ENCODE results near the gene TGFBR1. TPM values are rescaled to one million over a fixed set of nuclear protein-coding genes. Genes with fewer than 3 reads are reported as not detected.

The TGFBR1 gene
- polyA plus RNA-seq, 3 donors, result 51.1 to 52.3 (median 52.2) TPM

DNA sequence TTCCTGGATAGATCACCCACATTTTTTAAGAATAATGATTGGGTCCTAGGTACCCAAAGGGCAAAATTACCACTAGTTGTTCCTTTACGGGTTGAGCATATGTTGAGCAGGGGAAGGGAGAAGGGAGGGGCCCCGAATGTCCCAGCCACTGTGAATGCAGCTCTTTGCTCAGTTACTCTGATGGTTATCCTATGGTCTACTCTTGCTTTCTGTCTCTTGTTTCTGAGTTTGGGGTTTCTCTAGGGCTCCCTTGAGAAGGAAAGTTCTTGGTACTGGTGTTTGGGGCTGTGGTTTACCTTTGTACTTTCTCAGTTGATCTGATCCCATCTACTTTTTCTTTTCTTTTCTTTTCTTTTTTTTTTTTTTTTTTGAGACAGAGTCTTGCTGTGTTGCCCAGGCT lies 61.2 kb downstream of the TGFBR1 start:
- DNase-seq (ENCODE audit: low read depth in 3 of 3, low spot score in 2 of 3), result no peak

DNA sequence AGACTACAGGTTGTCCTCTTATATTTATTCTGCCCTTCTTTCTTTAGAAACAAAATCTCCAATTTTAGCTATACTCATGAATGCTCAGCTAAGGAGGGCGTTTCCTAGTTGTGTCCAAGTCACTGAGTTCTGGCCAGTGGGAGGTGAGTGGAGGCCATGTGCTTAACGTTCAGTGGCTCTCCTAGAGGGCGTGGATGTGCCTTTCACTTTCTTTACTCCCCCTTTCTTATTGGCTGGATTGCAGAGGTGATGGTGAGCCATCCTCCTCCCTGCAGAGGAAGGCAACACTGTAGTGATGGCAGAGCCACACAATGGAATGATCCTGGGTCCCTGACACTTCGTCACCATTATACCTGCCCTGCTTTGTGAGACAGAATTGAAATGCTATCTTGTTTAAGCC lies 62.2 kb downstream of the TGFBR1 start:
- DNase-seq (ENCODE audit: low read depth in 3 of 3, low spot score in 2 of 3), result no peak

DNA sequence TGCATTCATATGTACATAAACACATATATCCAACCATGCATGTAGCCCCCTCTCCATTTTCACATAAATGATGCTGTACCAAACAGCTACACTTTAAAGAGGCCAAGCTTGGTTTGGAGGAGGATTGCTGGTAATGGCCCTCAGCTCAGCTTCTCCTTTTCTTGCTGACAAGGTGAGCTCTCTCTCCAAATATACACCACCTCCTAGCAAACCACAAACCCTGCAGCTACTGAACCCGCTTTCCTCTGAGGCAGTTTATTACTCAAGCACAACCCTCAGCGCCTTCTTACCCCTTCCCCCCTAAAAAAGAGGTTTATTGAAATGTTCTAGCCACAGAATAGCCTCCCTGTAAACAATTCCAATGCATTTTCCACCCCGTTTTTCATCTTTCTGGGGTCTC lies 62.8 kb downstream of the TGFBR1 start:
- no peak for DNase-seq (ENCODE audit: low read depth in 3 of 3, low spot score in 2 of 3)

DNA sequence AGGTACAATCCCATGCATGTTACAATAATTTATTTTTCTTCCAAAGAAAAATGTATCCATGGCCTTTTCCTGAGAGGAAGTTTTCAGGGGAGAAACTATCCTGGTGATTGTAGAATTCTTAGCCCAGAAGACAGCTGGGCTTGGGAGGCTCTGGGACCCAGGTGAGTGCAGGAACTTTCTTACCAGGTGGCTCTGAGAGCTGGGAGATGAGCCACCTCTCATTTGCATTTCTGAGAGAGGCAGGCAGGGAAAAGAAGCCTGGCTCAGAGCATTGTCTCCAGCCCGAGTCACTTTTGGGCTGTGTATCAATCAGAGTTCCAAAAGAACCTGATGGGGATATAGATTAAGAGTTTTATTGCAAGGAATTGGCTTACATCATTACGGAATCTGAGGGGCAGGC lies 64.2 kb downstream of the TGFBR1 start:
- no peak for DNase-seq (ENCODE audit: low read depth in 3 of 3, low spot score in 2 of 3)

DNA sequence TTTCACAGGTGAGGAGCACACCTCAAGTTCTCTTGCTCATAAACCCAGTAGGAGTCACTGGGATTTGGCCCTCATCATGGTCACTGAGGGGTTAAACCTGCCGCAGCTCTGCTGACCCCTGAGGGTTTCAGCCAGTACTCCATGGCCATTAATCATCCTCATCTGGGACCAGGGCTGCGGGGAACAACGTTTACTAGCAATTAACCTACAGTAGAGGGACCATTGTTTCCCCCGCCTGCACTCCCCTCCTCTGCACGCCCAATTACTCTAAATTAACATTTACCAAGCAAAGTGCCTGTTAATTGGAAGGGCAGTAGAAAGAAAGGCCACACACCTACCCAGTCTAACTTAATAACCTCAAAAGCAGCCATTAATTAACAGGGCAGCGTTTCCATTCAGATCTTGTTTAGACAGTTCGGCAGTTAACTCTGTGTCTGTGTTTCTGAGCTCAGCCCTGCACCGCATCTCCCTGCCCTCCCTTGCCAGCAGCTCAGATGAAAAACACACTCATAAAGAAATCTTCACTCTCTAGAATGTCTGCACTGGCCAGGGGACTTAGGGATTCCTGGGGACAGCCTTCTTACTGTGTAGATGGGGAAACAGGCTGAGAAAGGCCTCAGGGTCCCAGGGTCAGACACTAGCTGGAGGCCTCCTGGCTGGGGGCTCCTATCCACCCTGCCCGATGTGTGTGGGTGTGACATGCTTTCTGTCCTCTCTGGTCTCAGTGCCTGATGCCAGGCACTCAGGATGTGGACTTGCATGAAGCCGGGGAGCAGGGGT lies 65.3 kb downstream of the TGFBR1 start:
- peak in 1 of 3 donors; percentile 40 for DNase-seq (ENCODE audit: low read depth in 3 of 3, low spot score in 2 of 3)

DNA sequence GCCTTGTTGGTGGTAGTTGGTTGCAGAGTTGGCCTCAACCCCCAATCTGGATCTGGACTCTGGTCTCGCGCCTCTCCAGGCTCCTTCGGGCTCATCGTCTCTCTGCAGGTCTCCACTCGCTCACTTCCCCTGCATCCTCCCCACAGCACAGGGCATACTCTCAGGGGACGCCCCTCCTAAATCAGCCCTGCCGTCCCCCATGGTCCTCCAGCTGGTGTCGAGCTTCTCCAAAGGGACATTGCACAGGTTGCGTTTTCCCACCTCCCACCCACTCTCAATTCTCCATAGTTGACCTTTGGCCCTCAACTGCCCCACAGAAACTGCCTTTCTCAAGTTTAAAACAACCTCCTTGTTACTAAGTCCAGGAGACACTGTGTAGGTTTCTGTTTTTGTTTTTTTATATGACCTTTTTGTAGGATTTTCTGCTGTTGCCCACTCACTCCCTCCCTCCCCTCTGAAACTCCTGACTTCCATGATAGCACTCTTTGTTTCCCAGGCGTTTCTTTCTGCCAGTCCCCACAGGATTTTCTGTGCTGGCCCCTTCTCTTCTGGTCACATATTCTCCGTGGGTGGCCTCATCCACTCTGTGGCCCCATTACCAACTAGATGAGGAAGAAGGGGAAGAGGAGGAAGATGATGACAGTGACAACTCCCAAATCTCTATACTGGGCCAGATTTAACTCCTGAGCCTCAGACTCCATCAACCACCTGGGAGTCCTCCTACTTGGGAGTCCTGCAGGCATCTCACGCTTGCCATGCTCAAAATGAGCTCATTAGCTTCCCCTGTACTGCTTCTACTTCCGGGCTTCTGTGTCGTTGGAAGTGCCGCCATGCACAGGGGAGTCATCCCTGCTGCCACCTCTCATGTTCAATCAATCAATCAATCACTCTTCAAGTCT lies 66.6 kb downstream of the TGFBR1 start:
- no peak for DNase-seq (ENCODE audit: low read depth in 3 of 3, low spot score in 2 of 3)

DNA sequence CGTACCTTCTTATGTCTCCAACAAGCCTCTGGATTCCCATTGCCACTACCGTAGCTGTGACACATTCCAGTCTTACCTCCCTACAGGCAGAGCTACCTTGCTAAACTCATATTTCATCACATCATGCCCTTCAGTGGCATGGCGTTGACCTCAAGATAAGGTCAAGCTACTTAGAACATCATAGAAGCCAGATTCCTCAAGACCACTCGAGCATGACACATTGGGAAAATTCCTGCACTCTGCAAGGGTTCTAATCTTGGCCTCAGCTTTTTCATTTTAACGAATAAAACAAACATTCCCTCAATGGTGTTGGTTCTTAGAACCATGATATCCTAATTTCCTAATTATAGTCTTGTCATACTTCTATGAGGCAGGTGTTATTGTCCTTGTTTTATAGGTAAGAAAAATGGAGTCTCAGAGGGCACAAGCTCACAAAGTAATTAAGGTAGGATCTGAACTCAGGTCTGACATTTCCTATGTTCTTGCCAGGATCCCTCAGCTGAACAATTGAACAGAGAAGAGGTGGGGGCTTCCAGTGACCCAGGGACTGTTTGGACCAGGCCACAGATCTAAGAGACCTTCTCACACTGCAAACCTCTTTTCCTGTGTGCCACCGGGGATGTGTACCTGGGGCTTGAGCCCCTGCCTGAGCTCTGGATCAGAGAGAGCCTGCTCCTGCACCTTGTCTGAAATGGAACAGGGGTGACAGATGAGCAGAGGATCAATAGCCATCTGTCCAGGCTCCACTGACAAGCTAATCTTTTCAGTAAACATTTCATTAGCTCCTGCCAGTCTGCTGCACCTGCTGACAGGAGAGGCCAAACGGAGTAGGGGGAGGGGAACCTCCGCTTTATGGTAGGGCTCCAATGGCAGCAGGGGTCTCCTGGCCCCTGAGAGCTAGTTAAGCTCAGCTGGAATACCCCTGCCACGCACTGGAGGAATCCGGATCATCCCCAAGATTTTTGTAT lies 67.5 kb downstream of the TGFBR1 start:
- no peak for DNase-seq (ENCODE audit: low read depth in 3 of 3, low spot score in 2 of 3)

DNA sequence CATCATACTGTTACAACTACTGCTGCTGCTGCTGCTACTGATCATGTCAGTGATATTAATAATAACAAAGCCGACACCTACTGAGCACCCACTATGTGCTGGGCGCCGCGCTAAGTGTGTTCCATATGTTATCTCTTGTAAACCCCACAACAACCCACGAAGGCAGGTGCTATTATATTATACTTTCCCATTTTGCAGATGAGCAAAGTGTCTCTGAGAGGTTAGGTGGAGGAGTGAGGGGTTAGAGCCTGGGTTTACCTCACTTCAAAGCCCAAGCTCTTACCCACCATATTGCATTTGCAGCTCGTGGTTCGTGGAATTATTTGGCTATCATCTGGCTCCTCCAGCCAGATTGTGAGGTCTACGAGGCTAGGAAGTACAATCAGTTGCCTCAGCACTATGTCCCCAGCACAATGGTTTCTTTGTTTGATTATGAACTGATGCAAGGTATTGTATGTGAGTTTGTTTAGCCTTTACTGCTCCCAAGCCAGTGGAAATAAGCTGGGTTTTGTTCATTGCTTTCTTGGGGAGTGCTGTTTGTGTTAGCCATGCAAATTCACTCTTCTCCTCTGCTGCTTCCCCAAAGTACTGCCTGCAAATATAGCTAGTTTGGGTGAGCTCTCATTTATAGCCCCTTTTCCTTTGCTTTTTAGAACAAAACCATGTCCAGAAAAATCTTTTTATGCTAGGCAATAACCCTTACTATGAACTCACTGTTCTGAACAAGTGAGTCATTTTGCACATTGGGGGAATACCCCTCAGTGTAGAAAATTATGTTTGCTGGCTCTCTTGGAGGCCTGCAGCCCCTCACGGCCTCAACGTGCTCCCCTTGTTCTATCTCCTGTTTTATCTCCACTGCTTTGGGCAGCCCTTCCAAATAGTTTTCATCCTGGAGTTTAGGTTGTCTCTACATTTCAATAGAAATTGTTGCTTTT lies 68.9 kb downstream of the TGFBR1 start:
- DNase-seq (ENCODE audit: low read depth in 3 of 3, low spot score in 2 of 3), result no peak

DNA sequence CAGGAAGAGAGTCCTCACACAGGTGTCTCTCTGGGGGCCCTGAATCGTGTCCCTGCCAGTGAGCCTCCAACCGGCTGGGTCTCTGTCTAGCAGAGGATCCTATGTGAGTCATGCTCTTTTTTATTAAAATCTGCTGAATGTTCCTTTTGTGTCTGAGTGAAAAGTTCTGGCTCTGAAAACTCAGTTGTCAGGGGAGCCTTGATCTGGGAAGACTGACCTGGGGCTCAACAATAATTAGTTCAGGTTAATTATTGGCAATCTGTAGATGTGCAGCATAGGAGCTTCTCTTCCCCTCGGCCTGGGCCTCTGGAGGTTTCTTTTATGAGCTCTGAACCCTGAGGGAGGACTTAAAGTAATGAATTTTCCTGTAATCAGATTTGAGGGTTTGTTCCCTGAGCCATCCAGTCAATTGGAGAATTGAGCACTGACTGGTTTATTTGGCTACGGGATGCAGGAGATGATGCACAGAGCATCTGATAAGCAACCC lies 71.7 kb downstream of the TGFBR1 start:
- DNase-seq (ENCODE audit: low read depth in 3 of 3, low spot score in 2 of 3), result no peak

DNA sequence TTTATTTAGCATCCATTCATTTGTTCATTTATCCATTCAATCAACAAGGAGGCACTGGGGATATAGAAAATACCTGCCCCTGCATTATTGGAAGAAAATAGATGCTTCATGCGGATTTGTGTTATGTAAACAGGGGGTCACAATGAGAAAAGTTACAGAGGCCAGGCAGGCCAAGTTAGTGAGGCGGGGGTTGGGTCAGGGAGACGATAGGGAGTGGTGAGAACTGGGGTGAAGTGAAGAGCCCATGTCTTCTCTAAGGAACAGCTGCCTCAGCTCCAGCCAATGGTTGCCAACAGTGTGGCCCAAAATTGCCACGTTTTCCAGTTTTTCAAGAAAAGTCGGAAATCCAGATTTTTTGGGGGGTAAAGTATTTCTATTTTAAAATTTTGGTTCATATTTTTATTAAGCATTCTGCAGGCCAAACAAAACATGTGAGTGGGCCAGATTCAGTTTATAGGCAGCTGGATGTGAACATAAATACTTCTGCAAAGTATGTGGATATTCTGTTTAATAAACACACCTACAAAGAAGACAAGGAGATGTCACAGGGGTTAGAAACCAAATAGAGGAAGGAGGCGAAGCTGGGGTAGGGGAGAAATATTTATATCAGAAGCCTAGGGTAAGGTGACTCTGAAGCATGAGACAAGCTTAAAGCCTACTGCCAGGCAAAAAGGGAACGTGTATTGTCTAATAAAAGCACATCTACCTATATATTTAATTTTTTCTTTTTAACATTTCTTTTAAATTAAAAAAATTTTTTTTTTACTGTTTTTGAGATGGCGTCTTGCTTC lies 72.9 kb downstream of the TGFBR1 start:
- no peak for DNase-seq (ENCODE audit: low read depth in 3 of 3, low spot score in 2 of 3)

DNA sequence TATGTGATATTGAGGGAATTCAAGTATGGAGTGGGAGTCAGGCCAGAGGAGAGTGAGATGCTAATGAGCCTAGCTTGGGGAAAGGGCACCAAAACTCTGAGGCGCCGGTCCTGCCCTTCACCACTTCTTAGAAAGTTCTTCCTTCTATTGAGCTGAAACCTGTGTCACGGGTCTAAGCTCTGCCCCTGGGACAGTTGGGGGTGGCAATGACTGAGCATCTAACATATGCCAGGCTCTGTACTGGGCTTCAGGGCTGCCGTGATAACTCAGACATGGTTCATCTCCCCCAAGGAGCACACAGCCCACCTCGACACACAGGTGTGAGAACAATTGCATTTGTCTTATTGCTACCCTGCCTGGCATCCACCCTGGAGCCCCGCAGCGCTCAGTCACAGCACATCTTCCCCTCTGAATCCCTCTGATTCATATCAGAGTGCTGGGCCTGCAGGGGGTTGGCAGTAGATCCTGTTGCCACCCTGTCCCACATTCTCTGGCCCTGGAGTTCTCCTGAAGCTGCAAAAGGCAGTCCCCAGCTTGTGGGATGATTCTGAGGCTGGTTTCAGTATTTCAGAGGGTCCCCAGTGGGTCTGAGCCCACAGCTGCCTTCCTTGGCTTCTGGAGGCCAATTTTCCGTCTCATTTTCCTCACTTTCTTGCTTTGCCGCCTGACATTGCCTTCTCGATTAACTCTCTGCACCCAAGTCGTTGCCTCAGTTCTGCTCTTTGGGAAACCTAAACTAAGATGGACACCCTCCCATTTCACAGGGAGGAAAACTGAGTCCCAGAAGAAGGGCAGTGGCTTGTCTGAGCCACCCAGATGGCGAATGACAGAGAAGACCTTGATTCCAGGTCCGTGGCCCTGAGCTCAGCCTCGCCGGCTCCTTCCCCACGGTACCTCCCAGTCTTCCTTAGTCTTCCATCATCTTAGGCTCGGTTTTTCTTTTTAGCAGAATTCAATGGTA lies 74.3 kb downstream of the TGFBR1 start:
- no peak for DNase-seq (ENCODE audit: low read depth in 3 of 3, low spot score in 2 of 3)

DNA sequence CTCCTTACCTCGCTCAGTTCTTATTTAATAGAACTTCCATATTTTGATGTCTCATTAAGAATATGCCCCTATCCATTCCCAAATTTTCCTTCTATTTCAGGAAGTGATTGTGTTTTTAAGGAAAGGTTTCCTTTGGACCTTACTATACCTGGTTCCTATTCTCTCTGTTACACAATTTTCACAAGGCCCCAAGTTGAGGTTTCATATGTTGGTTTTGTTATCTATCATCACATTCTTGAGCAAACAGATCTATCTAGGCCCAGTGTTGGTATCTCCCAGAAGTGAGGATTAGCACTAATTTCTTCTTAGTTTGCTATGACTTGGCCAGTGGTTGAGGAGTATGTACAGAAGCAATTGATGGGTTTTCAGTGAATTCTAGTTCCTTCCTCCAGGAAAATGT lies 75.3 kb downstream of the TGFBR1 start:
- no peak for DNase-seq (ENCODE audit: low read depth in 3 of 3, low spot score in 2 of 3)

DNA sequence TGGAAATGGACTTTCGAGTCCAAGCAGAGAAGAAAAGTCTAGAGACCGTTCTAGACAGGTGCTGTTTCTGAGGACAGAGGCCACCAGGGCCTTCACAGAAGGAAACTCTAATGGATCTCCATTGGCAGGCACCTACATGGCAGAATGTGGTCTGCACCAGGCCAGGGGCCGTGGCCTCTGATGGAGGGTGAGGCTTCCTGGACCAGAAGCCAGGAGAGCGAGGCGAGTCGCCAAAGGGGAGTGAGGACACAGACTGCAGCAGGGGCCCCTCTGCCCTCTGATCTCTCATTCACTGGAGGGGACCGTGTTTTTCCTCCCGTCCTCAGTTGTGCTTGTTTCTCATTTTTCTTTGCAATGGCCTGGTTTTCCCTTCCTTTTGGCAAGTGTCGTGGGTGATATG lies 75.7 kb downstream of the TGFBR1 start:
- no peak for DNase-seq (ENCODE audit: low read depth in 3 of 3, low spot score in 2 of 3)

DNA sequence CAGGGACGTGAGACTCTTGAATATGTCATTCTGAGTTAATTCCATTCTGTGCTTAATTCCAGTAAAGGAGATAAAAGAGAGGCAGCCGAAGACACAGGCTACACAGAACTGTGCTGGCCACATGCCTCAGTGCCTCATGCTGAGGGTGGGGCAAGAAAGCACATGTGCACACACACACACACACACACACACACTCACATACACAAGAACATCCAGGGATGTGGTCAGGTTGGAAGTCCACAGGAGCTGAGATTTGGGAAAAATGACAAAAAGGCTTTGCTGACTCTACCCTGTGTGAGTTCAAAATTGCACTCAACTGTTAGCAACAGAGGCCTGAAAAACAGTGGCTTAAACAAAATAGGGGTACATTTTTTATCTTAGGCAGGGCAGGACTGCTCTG lies 76.3 kb downstream of the TGFBR1 start:
- no peak for DNase-seq (ENCODE audit: low read depth in 3 of 3, low spot score in 2 of 3)

DNA sequence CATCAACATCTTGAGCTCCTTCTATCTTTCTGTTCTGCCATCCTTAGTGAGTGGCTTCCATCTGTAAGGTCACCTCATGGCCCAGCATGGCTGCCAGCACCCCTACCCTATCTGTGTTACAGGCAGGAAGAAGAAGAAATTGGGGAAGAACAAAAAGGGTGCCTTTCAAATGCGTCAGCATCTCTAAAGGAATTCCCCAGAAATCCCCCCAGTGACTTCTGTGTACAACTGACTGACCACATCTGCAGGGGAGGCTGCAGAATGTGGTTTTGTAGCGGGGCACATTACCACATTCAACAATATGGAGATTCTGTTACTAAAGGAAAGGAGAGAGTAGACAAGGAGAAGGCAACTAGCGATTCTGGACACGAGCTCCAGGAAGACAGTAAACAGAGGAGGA lies 76.7 kb downstream of the TGFBR1 start:
- no peak for DNase-seq (ENCODE audit: low read depth in 3 of 3, low spot score in 2 of 3)

DNA sequence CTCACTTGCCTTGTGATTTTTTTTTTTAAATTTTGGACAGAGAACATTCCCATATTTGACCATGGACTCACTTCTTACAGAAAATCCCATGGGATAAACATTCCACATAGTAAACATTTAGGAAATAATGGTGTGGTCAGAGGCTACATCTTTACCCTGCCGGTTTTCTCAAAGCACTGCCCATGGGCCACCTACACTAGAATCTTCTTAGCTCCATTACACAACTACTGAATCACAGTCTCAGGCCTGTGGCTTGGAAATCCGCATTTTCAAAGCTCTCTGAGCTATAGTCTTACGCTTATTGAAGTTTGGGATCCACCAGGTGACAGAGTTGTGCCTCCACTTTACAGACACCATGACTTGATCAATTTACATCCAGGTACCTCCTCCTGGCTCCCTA lies 77.4 kb downstream of the TGFBR1 start:
- DNase-seq (ENCODE audit: low read depth in 3 of 3, low spot score in 2 of 3), result no peak

DNA sequence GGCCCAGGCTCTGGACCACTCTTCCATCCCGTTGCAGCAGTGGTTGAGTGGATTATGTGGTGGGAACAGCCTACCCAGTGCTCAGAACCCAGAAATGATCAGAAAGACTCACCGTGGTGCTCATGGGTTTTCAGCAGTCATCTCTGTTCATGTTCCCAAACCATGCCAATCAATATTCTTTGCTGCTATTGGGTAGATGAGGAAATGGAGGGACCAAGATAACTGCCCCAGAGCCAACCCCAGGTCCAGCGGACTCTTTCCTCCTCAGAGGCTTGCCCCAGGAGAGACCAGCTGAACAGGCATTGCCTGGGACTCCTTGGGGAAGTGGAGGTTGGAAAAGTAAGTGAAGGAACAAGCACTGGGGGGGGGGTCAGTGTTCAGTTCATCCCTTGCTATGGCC lies 78.7 kb downstream of the TGFBR1 start:
- DNase-seq (ENCODE audit: low read depth in 3 of 3, low spot score in 2 of 3), result no peak

DNA sequence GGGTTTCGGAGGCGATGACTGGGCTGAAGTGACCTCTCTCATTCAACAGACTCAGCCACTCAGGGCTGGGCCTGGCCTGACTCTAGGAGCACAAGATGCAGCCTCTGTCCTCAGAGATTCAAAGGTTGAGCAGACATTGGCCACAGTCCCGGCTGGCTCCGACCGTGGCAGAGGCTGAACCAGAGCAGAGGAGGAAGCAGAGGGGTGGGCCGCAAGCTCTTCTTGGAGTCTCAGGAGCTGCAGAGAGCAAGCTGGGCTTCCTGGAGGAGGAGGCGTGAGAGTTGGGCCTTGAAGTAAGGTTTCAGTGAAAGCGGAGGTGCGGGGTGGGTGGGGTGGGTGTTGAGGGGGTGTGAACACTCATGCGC lies 79.2 kb downstream of the TGFBR1 start:
- DNase-seq (ENCODE audit: low read depth in 3 of 3, low spot score in 2 of 3), result no peak
